Left lung (tissue), 10 donors: ENCODE results near the gene SULT1A2. TPM values are rescaled to one million over a fixed set of nuclear protein-coding genes. Genes with fewer than 3 reads are reported as not detected.

Source experiments
- ATAC-seq: fragments of 200-7000 bp; cut with Tn5 transposase; one replicate; pipeline ENCODE4 v1.9.1; 2020; ENCODE audit warnings: moderate library complexity
- DNase-seq, 4 donors: peaks; one replicate each; pipeline ENCODE4 v3.0.0-alpha.2; 2013 to 2020
- H3K27ac ChIP-seq, 2 donors: fragments of 200-600 bp; sonication (generic) in 1 of 2; one replicate each; pipeline versions ENCODE4 v1.5.0 to v1.8.0; 2020 to 2021
- H3K27me3 ChIP-seq, 2 donors: fragments of 200-600 bp; sonication (generic) in 1 of 2; one replicate each; pipeline versions ENCODE4 v1.5.0 to v1.8.0; 2020 to 2021
- H3K36me3 ChIP-seq, 2 donors: fragments of 200-600 bp; sonication (generic) in 1 of 2; one replicate each; pipeline versions ENCODE4 v1.5.0 to v1.8.0; 2020 to 2021
- H3K4me1 ChIP-seq, 2 donors: fragments of 200-600 bp; one replicate each; pipeline ENCODE4 v1.8.0; 2021
- H3K4me3 ChIP-seq, 2 donors: fragments of 200-600 bp; sonication (generic) in 1 of 2; one replicate each; pipeline versions ENCODE4 v1.5.0 to v1.8.0; 2020 to 2021; ENCODE audit warnings: mild to moderate bottlenecking in 1 of 2
- H3K9me3 ChIP-seq, 2 donors: fragments of 200-600 bp; sonication (generic) in 1 of 2; one replicate each; pipeline versions ENCODE4 v1.5.0 to v1.8.0; 2020 to 2021
- CTCF ChIP-seq, 2 donors: fragments of 200-600 bp; sonication (generic) in 1 of 2; IDR thresholded peaks; one replicate each; pipeline versions ENCODE4 v1.5.0 to v1.8.0; 2021; ENCODE audit warnings: antibody characterized with exemption in 2 of 2
- intact Hi-C, 2 donors: fragments of 100-400 bp; cut with DNase I; formaldehyde crosslinking; loops; one replicate each; pipeline versions ENCODE4 v1.11.2 to v1.14.2; 2022
- polyA plus RNA-seq, 6 donors: library from polyadenylated mRNA; unstranded; fragments of 120-200 nt; gene quantifications; one replicate each; pipeline ENCODE4 v1.2.1, GENCODE V29; 2013; ENCODE audit not compliant: insufficient read length in 6 of 6
- total RNA-seq, 2 donors: library from RNA; stranded (reverse); fragmentation: NEBNext Ultra II Directional; extraction: Animal tissue kit (Norgen Biotek cat#: 25700); gene quantifications; one replicate each; pipeline ENCODE4 v1.2.1, GENCODE V29; 2021
- donor health status: DM: no; HTN: yes; CAD: no.
- donor health status: DM: no; HTN: no; CAD: no.

SULT1A2 gene
- total and polyA plus RNA-seq, 8 donors, result 2.9 to 16.6 (median 3.8) TPM

GRCh38 chr16:28574925-28575324 is 21.9 kb downstream of the SULT1A2 start:
- no peak for TF ChIP-seq CTCF (IDR thresholded peaks at IDR 0.05)
- Histone ChIP-seq H3K4me3 (no peak overlapping the region), H3K27ac (no peak overlapping the region), H3K4me1 (peaks cover 14 to 25% of the 10 kb centered on the region in 2 donors), H3K36me3 (no peaks in the 10 kb centered on the region), H3K9me3 (no peaks in the 10 kb centered on the region), H3K27me3 (no peaks in the 10 kb centered on the region)
- DNase-seq (no peak), ATAC-seq (no peak)
- intact Hi-C loops, result no loop called here

- Histone ChIP-seq H3K27ac (peak overlapping the region; percentile 3 to 59), H3K36me3 (no peaks in the 10 kb centered on the region), H3K4me1 (peaks cover 14 to 25% of the 10 kb centered on the region in 2 donors), H3K9me3 (no peaks in the 10 kb centered on the region), H3K4me3 (no peak overlapping the region), H3K27me3 (no peaks in the 10 kb centered on the region)
- intact Hi-C loops, result no loop called here
- no peak for TF ChIP-seq CTCF (IDR thresholded peaks at IDR 0.05)
- ATAC-seq, result peak; percentile 76
- peak in 1 of 4 donors; percentile 36 for DNase-seq
These were observed 22.8 kb downstream of the SULT1A2 start for GRCh38 chr16:28573738-28574718.

- peak; percentile 47 for ATAC-seq
- peak overlapping the region in 1 of 2 donors; percentile 59 for H3K27ac ChIP-seq
- peak in 3 of 4 donors; percentile 39 to 65 (median 46) for DNase-seq
These were observed 23.9 kb downstream of the SULT1A2 start for GRCh38 chr16:28572696-28573510.

GRCh38 chr16:28569968-28570752 is 26.7 kb downstream of the SULT1A2 start:
- H3K9me3 ChIP-seq, result peaks cover 0 to 12% of the 10 kb centered on the region in 2 donors
- no peak for DNase-seq
- intact Hi-C loops, result no loop called here
- H3K27me3 ChIP-seq, result no peaks in the 10 kb centered on the region
- H3K4me3 ChIP-seq, result no peak overlapping the region
- no peak for ATAC-seq
- H3K4me1 ChIP-seq, result peaks cover 14 to 25% of the 10 kb centered on the region in 2 donors
- H3K36me3 ChIP-seq, result no peaks in the 10 kb centered on the region
- H3K27ac ChIP-seq, result no peak overlapping the region
- no peak for TF ChIP-seq CTCF (IDR thresholded peaks at IDR 0.05)

More at GRCh38 chr16:28572696-28573510, 23.9 kb downstream of the SULT1A2 start:
- H3K27me3 ChIP-seq, result no peaks in the 10 kb centered on the region
- peaks cover 14 to 25% of the 10 kb centered on the region in 2 donors for H3K4me1 ChIP-seq
- TF ChIP-seq CTCF (IDR thresholded peaks at IDR 0.05), result no peak
- no peaks in the 10 kb centered on the region for H3K9me3 ChIP-seq
- H3K36me3 ChIP-seq, result no peaks in the 10 kb centered on the region
- intact Hi-C loops, result no loop called here
- no peak overlapping the region for H3K4me3 ChIP-seq
